Islet precursor cell (in vitro differentiated cells): ENCODE results near the gene STXBP5L.
"Not testable (repeated sequence)": the region's sequence is repeated elsewhere in the genome, so short reads cannot be mapped to it uniquely, and the experiment has no call there.

ENCODE experiments used
- DNase-seq: peaks from one replicate; pipeline ENCODE4 v3.0.0-alpha.2; 2018

The STXBP5L gene

DNA sequence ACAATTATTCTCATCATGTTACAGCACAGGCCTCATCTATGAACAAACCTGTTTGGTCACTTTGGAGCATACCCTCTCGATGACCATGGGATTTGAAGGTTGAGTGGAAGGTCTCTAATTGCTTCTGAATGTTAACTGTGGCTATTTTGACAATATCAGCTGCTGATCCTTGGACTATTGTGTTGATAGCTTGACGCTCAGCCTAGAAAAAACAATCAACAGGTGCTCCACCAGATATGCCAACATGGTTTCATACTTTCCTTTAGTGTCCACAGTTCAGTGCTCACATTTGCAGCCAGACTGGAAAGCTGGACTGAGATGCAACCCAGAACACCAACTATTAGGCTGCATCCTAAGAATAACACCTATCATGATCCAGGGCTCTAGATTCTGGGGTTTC is 528.1 kb downstream of the STXBP5L start:
- no peak for DNase-seq

- DNase-seq = no peak
These were observed 528.6 kb downstream of the STXBP5L start for GRCh38 chr3:121436641-121437040.

GRCh38 chr3:121443456-121443855 is 535.5 kb downstream of the STXBP5L start:
- DNase-seq = no peak

DNA sequence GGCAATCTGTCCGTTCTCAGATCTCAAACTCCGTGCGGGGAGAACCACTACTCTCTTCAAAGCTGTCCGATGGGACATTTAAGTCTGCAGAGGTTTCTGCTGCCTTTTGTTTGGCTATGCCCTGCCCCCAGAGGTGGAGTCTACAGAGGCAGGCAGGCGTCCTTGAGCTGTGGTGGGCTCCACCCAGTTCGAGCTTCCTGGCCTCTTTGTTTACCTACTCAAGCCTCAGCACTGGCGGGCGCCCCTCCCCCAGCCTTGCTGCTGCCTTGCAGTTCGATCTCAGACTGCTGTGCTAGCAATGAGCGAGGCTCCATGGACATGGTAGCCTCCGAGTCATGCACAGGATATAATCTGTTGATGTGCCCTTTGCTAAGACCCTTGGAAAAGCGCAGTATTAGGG is 543.7 kb downstream of the STXBP5L start:
- not testable (repeated sequence) for DNase-seq

GRCh38 chr3:121462565-121462964 is 554.6 kb downstream of the STXBP5L start:
- DNase-seq = no peak

DNA sequence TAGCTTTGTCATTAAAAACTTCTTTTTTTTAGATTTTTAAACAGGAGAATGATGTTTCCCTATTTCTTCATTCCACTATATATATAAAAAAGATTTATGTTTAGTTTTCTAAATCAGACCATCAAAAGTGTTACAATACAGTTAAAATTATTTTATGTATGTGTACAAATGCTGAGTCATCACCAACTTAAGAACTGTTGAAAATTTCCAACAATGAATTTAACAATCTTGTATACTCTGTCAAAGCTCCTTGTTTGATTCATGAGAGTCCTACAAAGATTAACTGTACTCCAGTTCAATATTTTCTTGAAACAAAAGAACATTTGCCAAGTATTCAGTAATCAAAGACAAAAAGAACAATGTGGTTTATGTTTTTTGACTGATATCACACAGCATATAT is 555.7 kb downstream of the STXBP5L start:
- no peak for DNase-seq

DNA sequence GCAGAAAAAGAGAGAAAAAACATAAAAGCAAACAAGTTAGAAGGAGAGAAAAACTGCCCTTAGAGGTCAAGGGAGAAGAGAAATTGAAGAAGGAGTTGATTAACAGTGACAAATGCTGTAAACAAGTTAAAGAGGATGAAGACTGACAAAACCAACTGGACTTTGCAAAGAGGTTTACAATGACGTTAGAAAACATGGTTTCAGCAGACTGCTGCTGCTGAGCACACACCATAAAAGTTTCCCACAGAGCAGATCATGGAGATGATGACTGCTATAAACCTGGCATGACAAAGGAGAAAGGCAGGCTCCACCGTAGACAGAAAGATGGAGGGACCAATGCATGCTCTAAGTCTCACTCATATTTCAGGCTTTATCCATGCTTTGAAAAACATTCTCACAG is 559.1 kb downstream of the STXBP5L start:
- no peak for DNase-seq

DNA sequence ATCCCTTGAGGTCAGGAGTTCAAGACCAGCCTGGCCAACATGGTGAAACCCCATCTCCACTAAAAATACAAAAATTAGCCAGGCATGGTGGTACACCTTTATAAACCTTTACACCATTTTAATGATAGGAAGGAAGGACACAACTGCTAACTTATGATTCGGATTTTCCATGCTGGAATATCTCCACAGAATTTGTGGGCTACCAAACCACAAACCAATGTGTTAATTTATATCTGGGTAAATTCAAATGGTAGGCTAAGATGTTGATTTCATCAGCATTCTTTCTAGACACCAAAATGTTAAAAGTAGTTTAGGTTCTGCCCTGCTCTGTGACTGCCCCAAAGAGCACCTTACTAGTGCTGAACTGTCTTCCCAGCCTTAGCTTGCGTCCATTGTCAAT is 565.0 kb downstream of the STXBP5L start:
- DNase-seq = no peak
